ENCODE measurements around the gene RAB1A. TPM values are rescaled to one million over a fixed set of nuclear protein-coding genes. Genes with fewer than 3 reads are reported as not detected.
A peak's percentile ranks its signal among the peaks of the same experiment; 100 is the strongest.

The RAB1A gene
- total RNA-seq, 1 donor from 2014 or later: 46.4 TPM

DNA sequence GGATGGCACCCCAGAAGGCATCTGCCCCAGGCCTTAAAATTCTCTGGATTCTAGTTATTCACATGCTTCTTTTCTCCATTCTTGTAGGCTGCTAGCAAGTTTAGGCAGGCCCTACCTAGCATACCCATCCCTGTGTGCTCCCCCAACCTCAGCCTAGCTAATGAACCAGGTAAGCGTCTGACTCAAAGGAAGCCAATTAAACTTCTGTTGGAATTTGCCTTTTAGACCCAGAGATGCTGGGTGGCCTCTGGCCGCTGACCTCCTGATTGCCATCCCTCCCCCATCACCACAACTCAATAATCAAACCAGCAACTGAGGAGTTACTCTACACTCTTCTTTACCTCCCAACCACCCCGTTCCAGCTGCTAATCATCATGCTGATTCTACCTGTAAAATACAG, 92.7 kb downstream of the RAB1A start:
- peak overlapping the region; percentile 31 for H3K27ac Mint-ChIP-seq
- intact Hi-C loops (cut with micrococcal nuclease): no loop called here
- H3K27me3 Mint-ChIP-seq: no peaks in the 10 kb centered on the region
- H3K4me1 Mint-ChIP-seq: peaks cover 17% of the 10 kb centered on the region
- ChIA-PET CTCF (interaction anchor here (14.3 kb wide), 1 partner anchor 121 kb away, joined by 186 read pairs; no protein-coding TSS in a partner anchor), POLR2A (interaction anchor here (1.0 kb wide), 1 partner anchor 49 kb away, joined by 4 read pairs; no protein-coding TSS in a partner anchor)
- H3K36me3 Mint-ChIP-seq (ENCODE audit: low read depth): peaks cover 45% of the 10 kb centered on the region
- DNase-seq: no peak
- no peak overlapping the region for H3K4me3 Mint-ChIP-seq
- TF ChIP-seq, protein P1, sequence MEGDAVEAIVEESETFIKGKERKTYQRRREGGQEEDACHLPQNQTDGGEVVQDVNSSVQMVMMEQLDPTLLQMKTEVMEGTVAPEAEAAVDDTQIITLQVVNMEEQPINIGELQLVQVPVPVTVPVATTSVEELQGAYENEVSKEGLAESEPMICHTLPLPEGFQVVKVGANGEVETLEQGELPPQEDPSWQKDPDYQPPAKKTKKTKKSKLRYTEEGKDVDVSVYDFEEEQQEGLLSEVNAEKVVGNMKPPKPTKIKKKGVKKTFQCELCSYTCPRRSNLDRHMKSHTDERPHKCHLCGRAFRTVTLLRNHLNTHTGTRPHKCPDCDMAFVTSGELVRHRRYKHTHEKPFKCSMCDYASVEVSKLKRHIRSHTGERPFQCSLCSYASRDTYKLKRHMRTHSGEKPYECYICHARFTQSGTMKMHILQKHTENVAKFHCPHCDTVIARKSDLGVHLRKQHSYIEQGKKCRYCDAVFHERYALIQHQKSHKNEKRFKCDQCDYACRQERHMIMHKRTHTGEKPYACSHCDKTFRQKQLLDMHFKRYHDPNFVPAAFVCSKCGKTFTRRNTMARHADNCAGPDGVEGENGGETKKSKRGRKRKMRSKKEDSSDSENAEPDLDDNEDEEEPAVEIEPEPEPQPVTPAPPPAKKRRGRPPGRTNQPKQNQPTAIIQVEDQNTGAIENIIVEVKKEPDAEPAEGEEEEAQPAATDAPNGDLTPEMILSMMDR (IDR thresholded peaks at IDR 0.05): no peak
- no peaks in the 10 kb centered on the region for H3K9me3 Mint-ChIP-seq
- ATAC-seq (ENCODE audit: low read depth): no peak

Other genes with a start within 250 kb of the RAB1A start
- gene SLC1A4, start 140.7 kb downstream of the RAB1A start, total RNA-seq: 32.1 and 35.4 TPM in 2 replicates
- gene CEP68, start 73.7 kb downstream of the RAB1A start, total RNA-seq: 16.6 and 17.9 TPM in 2 replicates
- 484 and 493 TPM in 2 replicates for gene ACTR2, start 97.7 kb upstream of the RAB1A start, total RNA-seq